ENCODE data around the gene ERRFI1. TPM values are rescaled to one million over a fixed set of nuclear protein-coding genes. Genes with fewer than 3 reads are reported as not detected.

Gene ERRFI1
- total and polyA plus RNA-seq, 2 of the 8 experiments (the other 6 are each of a cell fraction or from before 2014, with no cell fraction given), result 23.4 to 46.1 TPM

GRCh38 chr1:7962014-7962335, 64.1 kb downstream of the ERRFI1 start (continued):
- TF ChIP-seq CHD2 (IDR thresholded peaks at IDR 0.05; ENCODE audit: low read length) (no peak), SRF (IDR thresholded peaks at IDR 0.05; ENCODE audit: low read depth, low read length) (no peak)

Small RNA genes lying within 50 kb of the gene (small RNA-seq; reads per million reads assigned to genes)
- gene RF00019 (ENCODE audit: insufficient read depth), result not detected

Other genes with a start within 250 kb of the ERRFI1 start
- gene PER3, start 242.0 kb downstream of the ERRFI1 start, total RNA-seq (2021; fragmentation: NEBNext Ultra II Directional; extraction: Animal tissue kit (Norgen Biotek cat#: 25700)), result 9.3 and 9.4 TPM in 2 replicates
- gene PER3, start 242.0 kb downstream of the ERRFI1 start, polyA plus RNA-seq (2011; rRNA removed), result 8.3 and 8.7 TPM in 2 replicates
- not detected in 2 replicates for gene UTS2, start 173.2 kb downstream of the ERRFI1 start, total RNA-seq (2021; fragmentation: NEBNext Ultra II Directional; extraction: Animal tissue kit (Norgen Biotek cat#: 25700))
- not detected in 2 replicates for gene UTS2, start 173.2 kb downstream of the ERRFI1 start, polyA plus RNA-seq (2011; rRNA removed)
- gene TNFRSF9, start 85.5 kb downstream of the ERRFI1 start, total RNA-seq (2021; fragmentation: NEBNext Ultra II Directional; extraction: Animal tissue kit (Norgen Biotek cat#: 25700)), result not detected in 2 replicates
- gene TNFRSF9, start 85.5 kb downstream of the ERRFI1 start, polyA plus RNA-seq (2011; rRNA removed), result not detected in 2 replicates
- gene PARK7, start 64.6 kb downstream of the ERRFI1 start, total RNA-seq (2021; fragmentation: NEBNext Ultra II Directional; extraction: Animal tissue kit (Norgen Biotek cat#: 25700)), result 377 and 383 TPM in 2 replicates
- 146 and 206 TPM in 2 replicates for gene PARK7, start 64.6 kb downstream of the ERRFI1 start, polyA plus RNA-seq (2011; rRNA removed)

Measured in H1 (cell line).